HG03064 (cell line): ENCODE measurements around the gene TFDP1.
"Not testable (repeated sequence)": the region's sequence is repeated elsewhere in the genome, so short reads cannot be mapped to it uniquely, and the experiment has no call there.

Source experiments
- ATAC-seq: cut with Tn5 transposase; IDR thresholded peaks from one replicate; pipeline ENCODE4 v1.9.1; 2021; ENCODE audit warnings: low read depth; ENCODE audit not compliant: unreplicated experiment

TFDP1 gene

DNA sequence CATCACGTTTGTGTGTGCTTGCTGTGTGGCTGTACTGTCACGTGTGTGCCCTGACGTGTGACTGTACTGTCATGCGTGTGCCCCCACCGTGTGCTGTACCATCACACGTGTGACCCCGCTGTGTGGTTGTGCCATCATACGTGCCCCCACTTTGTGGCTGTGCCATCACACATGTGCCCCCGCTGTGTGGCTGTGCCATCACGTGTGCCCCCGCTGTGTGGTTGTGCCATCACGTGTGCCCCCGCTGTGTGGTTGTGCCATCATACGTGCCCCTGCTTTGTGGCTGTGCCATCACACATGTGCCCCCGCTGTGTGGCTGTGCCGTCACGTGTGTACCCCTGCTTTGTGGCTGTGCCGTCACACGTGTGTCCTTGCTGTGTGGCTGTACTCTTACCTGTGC lies 25.7 kb downstream of the TFDP1 start:
- no peak for ATAC-seq

DNA sequence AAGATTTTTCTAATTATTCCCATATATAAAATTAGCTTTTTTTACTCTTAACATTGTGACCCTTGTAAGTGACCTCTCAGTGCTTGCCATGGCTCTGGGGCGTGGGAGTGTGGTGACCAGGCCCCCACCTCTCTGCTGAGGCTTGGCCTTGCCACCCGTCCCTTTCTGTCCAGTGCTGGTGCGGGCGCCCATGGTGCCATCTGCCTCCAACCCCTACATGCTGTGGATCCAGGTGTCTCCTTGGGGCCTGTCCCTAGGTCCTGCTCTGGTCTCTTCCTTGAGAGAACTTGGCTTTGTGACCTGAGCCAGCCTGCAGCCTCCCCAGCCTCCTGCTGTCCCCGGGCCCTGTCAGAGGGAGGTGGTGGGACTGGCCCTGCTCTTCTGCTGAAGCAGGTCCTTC lies 27.4 kb downstream of the TFDP1 start:
- ATAC-seq, result no peak

DNA sequence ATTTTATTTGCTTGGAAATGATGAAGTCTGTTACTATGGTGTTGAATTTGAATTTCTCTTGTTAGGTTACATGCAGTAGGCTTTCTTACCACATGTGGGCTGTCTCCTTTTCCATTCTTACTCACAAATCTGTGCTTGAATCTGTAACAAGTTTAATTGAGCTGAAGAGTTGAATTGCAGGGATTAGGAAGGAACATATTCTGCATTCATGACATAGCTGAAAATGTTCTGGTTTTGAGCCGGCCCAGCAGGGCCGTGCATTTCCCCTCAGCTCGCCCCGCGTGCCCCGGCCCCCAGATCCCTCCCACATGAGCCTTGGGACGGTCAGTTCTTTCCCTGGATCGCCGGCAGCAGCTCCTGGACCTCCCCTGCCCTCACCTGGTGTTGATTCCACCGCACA lies 28.1 kb downstream of the TFDP1 start:
- ATAC-seq, result no peak

DNA sequence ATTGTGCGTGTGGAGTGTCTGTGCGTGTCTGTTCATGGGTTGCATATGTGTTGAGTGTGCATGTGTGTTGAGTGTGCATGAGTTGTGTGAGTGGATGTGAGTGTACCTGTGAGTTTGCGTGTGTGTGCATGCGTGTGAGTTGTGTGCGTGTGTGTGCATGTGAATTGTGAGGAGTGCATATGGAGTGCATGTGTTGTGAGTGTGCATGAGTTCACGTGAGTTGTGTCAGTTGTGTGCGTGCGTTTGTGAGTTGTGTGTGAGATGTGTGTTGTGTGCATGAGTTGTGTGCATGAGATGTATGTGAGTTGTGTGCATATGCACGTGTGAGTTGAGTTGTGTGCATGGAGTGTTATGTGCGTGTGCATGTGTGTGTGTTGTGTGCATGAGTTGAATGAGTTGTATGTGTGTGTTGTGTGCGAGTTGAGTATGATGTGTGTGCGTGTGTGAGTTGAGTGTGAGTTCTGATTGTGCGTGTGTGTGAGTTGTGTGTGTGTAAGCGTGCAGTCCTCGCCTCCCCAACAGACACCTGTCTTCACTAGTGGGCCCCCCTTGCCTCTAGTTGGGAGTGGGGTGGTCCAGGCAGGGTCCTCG lies 29.3 kb downstream of the TFDP1 start:
- ATAC-seq, result no peak

DNA sequence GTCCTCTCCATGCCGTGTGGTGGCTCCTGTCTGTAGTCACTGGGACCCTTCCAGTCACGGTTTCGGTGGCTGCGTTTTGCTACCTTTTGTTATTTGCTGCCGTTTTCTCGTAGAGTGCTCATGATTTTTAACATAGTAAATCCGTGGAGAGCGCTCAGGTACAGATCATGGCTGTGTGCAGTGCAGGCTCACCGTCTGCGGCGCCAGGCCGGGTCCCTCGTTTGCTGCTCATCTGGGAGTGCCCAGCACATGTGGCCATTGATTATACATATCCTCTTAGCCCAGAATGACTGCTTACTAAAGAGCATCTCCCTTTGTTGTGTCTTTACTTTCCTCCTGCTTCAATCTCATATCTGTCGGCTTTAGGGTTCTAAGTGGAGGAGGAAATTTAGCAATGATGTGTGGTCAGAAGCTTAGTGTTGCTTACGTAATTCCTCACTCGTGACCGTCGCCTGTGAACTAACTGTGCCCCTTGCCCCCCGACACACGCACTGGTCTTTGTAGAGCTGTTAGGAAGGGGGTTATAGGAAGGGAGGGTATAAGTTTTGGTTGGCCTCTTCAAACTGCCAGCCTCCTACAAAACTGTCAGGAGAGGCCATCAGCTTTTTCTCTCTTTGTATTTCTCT lies 31.8 kb downstream of the TFDP1 start:
- no peak for ATAC-seq

DNA sequence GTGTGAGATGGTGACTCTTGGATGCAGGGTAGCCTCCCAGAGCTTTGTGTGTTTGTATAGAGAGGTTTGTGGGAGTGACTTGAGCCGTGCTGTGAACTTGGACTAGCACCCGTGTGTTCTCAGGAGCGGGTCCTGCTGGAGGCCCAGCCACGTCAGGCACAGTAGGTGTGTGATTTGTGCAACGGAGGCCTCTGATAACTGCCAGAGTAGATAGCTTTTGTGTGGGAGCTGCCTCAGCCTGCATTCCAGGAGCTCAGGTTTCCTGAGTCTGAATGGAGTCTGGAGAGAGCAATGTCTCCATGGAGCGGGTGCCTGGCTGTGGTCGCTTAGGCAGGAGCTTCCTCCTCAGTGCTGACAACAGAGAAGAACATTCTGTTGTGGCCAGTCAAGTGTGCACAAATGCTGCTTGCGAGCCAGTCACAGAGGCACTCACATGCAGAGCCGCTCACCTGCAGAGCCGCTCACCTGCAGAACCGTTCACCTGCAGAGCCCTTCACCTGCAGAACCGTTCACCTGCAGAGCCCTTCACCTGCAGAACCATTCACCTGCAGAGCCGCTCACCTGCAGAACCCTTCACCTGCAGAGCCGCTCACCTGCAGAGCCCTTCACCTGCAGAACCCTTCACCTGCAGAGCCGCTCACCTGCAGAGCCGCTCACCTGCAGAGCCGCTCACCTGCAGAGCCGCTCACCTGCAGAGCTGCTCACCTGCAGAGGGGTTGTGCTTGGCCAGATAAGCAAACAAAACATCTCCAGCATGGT lies 32.6 kb downstream of the TFDP1 start:
- no peak for ATAC-seq

DNA sequence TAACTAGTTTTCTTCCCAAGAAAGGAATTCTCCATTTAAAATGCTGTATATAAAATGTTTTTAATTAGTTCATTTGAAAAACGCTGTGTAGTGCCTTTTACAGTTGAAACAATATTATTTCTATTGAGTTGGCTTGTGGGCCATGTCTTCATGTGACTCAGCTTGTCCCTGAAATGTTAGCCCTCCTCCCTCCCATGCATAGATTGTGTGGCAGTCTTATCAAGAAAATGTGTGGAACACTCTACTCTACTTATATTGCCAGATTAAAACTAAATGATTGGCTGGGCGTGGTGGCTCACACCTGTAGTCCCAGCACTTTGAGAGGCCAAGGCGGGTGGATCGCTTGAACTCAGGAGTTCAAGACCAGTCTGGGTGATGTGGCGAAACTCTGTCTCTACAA lies 33.4 kb downstream of the TFDP1 start:
- no peak for ATAC-seq

DNA sequence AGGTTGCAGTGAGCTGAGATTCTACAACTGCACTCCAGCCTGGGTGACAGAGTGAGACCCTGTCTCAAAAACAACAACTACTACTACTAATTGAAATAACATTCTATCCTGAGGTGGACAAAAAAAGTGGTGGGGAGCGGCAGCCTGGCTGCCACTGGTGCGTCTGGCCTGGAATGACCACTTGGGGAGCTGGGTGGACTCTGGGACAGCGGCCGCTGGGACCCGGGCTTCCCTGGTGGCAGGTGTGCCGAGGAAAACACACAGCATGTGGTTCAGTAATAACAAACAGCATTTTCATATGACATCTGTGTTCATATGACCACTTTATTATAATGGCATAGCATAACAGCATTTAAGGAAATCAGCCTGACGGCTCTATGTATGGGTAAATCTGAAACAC lies 33.9 kb downstream of the TFDP1 start:
- no peak for ATAC-seq

DNA sequence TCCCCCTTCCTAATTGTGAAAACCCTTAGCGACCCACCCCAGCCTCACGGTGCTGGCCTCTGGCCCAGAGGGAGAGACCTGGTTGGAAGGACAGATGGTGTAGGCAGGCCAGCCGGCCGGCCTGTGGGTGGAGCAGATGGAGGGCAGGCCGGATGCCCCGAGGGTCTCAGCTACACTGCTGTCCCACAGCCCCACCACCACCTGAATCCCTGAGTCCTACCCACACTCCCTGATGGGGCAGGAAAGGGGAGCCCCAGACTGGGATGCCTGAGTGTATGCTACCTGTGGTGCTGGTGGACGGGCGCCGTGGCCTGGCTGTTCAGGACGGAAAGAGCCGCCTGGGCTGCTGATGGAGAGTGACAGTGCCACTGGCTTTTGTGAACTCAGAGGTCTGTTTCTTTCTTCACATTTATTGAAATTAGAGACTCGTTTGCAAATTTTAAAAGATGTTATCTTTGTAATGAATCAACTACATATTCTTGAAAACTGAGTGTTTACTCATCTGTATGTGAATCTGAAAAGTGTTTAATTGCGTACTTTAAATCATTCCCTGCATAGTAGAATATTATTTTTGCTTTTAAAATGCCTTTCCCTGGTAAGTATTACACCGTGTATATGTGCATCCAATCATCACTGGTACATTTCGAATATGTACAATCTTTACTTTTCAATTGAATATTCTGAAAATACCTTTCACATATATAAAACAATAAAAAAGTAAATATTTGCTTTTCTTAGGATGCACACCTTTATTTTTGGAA lies 35.7 kb downstream of the TFDP1 start:
- no peak for ATAC-seq

DNA sequence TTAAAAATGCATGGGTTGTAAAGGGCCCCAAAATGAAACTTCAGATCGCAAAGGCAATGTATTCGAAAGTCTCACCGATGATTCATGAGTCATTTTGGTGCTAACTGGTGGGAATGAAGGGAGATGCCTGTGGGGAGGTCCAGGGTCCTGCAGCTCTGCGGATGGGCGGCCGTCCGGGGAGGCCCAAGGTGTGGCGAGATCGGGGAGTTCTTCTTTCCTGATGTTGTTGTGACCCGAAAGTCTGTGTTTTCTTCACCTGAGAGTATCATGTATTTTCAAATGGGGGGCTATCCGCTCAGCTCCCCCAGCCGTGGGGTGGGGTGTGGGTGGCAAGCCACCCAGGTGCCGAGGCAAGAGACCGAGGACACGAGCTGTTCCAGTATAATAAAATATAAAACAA lies 36.5 kb downstream of the TFDP1 start:
- ATAC-seq, result no peak

DNA sequence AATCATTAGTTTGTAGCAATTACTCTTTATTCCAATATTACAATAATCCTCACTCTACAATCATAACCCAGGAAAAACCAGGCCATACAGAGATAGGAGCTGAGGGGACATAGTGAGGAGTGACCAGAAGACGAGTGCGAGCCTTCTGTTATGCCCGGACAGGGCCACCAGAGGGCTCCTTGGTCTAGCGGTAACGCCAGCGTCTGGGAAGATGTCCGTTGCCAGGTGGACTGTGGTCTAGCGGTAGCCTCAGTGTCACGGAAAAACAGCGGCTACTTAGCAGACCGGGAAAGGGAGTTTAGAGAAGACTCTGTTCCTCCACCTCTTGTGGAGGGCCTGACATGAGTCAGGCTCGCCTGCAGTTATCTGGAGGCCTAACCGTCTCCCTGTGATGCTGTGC lies 36.9 kb downstream of the TFDP1 start:
- ATAC-seq, result not testable (repeated sequence)

DNA sequence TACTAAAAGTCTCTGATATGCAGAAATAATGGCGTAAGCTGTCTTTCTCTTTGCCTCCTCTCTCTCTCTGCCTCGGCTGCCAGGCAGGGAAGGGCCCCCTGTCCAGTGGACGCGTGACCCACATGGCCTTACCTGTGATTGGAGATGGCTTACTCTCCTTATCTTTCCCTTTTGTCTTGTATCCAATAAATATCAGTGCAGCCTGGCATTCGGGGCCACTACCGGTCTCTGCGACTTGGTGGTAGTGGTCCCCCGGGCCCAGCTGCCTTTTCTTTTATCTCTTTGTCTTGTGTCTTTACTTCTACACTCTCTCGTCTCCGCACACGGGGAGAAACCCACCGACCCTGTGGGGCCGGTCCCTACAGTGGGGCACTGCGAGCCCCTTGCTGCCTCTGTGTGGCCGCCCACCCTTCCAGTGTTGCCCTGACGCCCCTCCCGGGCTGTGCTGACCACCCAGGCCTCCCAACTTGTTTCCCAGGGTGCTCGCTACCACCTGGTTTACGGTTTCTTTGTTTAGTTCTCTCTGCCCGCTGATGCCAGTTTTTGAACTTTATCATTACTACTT lies 37.5 kb downstream of the TFDP1 start:
- not testable (repeated sequence) for ATAC-seq

DNA sequence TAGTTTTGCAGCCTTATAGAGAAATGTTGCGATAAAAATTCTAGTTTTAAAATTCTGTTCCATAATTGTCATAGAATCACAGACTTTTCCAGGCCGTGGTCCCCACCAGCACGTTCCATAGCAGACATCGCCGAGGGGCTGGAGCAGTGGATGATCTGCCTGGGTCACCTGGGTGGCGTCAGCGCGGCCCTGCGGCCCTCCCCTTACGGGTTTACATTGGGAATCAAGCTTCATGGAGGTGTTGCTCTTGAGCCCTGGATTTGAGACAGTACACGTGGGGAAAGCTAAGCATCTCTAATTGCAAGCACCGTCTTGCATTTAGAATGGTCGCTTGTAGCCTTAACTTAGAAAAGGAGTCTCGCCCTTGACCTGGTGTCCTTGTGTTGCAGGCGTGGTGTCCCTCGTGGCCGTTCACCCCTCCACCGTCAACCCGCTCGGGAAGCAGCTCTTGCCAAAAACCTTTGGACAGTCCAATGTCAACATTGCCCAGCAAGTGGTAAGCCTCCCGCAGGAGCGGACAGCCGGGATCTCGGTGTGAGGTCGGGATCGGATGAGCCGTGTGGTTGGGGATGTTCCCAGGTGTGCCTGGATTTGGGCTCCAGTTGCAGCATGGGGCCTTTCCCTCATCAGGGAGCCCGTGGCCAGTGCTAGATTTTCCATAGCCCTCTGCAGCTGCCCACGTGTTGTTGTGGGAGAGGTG lies 38.4 kb downstream of the TFDP1 start:
- no peak for ATAC-seq

DNA sequence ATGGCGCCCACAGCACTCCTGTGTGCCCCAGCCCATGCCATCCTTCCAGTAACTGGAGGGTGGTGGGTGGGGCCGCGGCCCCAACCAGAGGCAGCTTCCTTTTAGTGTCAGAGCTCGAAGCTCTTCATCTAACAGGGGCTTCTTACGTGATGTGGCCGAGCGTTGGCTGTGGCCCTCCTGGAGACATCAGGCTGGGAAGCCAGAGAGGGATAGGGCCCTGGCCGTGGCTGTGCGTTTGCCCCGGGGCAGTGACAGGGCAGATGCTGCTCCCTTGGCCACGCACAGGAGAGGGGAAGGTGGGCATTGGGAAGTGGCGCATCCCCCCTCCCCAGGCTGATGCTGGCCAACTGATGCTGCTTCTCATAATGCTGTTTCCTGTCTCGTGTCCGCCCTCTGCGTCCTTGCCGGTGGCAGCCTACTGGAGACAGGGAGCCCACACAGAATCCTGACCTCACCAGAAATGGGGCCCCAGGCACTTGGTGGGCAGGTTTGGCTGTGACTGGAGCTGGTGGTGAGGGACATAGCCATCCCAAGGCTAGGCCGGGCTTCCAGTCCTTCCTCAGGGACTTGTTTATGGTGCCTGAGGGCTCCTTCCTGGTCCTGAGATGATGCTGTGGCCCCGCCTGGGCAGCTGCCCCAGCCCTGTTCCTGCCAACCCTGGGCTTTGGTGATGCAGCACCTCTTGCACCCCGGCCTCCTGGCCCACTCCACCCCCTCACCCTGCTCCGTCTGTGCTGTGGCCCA lies 39.1 kb downstream of the TFDP1 start:
- no peak for ATAC-seq

DNA sequence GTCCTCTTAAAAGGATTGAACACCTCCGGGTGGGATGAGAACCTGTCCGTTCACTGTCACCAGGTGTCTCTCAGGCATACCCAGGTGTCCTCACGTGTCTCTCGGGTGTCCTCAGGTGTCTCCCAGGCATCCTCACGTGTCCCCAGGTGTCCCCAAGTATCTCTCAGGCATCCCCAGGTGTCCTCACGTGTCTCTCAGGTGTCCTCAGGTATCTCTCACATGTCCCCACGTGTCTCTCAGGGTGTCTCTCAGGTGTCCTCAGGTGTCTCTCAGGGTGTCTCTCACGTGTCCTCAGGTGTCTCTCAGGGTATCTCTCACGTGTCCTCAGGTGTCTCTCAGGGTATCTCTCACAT lies 39.7 kb downstream of the TFDP1 start:
- no peak for ATAC-seq

DNA sequence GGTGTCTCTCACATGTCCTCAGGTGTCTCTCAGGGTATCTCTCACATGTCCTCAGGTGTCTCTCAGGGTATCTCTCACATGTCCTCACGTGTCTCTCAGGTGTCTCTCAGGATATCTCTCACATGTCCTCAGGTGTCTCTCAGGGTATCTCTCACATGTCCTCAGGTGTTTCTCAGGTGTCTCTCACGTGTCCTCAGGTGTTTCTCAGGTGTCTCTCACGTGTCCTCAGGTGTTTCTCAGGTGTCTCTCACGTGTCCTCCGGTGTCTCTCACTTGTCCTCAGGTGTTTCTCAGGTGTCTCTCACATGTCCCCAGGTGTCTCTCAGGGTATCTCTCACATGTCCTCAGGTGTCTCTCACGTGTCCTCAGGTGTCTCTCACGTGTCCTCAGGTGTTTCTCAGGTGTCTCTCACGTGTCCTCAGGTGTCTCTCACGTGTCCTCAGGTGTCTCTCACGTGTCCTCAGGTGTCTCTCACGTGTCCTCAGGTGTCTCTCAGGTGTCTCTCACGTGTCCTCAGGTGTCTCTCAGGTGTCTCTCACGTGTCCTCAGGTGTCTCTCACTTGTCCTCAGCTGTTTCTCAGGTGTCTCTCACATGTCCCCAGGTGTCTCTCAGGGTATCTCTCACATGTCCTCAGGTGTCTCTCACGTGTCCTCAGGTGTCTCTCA lies 40.2 kb downstream of the TFDP1 start:
- ATAC-seq, result not testable (repeated sequence)

DNA sequence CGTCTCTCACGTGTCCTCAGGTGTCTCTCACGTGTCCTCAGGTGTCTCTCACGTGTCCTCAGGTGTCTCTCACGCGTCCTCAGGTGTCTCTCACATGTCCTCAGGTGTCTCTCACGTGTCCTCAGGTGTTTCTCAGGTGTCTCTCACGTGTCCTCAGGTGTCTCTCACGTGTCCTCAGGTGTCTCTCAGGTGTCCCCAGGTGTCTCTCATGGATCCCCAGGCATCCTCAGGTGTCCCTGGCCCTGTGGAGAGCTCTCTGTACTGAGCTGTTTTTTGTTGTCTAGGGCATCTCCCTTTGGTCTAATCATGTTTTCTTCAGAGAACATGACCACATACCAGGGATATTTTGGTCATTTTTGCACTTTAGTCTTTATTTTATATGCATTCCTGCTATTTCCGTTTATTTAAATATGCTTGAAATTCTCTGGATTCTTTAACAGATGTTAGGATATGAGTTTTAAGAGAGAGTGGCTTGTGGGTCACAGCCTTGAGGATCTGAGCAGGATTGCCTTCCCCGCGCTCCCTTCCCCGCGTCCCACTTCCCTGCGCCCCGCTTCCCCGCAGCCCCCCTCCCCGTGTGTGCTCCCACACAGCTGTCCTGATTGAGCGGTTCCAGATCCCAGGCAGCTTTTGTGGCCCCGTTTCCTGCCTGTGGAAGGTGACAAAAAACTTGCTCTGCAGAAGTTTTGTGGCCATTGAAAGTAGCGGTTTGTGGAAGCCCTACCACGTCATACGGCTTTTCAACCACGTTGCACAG lies 41.6 kb downstream of the TFDP1 start:
- ATAC-seq, result no peak

DNA sequence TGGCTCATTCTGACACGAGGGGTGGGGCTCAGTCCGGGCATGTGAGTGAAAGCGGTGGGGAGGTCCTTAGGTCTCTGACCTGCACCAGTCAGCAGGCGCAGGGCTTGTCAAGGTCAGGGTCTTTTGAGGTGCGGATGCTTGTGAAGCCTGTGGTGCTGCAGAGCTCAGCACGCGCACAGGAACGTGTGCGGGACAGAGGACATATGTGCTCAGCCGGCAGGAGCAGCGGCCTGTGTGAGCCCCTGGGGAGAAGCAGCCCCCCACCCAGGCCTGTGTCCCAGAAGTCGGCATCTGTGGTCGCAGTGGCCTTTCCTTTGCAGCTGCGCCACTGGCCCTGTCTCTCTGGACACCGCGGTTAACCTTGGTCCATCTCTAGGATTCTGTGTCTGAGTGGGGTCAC lies 42.6 kb downstream of the TFDP1 start:
- ATAC-seq, result no peak
